ENCODE data around the gene SERPINA9. TPM values are rescaled to one million over a fixed set of nuclear protein-coding genes. Genes with fewer than 3 reads are reported as not detected.

SERPINA9 gene
- total and polyA plus RNA-seq, 2 donors from 2014 or later, result not detected

- no peak for DNase-seq
- peaks cover 0 to 4% (median 0%) of the 10 kb centered on the region in 3 donors for H3K4me1 ChIP-seq (ENCODE audit: control insufficient read depth in 2 of 3, insufficient read depth in 2 of 3, low read depth in 1 of 3, low read length in 3 of 3)
- peak overlapping the region in 1 of 3 donors; percentile 25 for H3K4me3 ChIP-seq (ENCODE audit: low read length in 3 of 3)
- TF ChIP-seq CTCF (IDR thresholded peaks at IDR 0.05; ENCODE audit: borderline replicate concordance, extremely low read depth, insufficient read depth), result no peak
- H3K27ac ChIP-seq (ENCODE audit: low read depth in 2 of 2, low read length in 2 of 2), result no peak overlapping the region
- no peaks in the 10 kb centered on the region for H3K36me3 ChIP-seq (ENCODE audit: control insufficient read depth in 2 of 3, insufficient read depth in 3 of 3, low read length in 3 of 3)
- FAIRE-seq, result no peak
- intact Hi-C loops (cut with DNase I), result no loop called here
- no peak overlapping the region for H3K9ac ChIP-seq (ENCODE audit: low read length in 3 of 3)
- H3K27me3 ChIP-seq (ENCODE audit: control insufficient read depth, insufficient read depth, low read length), result no peaks in the 10 kb centered on the region
- H3K9me3 ChIP-seq (ENCODE audit: control insufficient read depth in 2 of 3, insufficient read depth in 1 of 3, low read length in 3 of 3), result no peaks in the 10 kb centered on the region
Measured at GRCh38 chr14:94486883-94487282, 10.9 kb upstream of the SERPINA9 start.

- peak overlapping the region in 1 of 3 donors; percentile 34 for H3K9ac ChIP-seq (ENCODE audit: low read length in 3 of 3)
- intact Hi-C loops (cut with DNase I), result no loop called here
- FAIRE-seq (no peak), DNase-seq (peak in 4 of 5 donors; percentile 70 to 82 (median 76))
- H3K27me3 ChIP-seq (ENCODE audit: control insufficient read depth, insufficient read depth, low read length), result no peaks in the 10 kb centered on the region
- peak overlapping the region in 2 of 3 donors; percentile 25 to 34 for H3K4me3 ChIP-seq (ENCODE audit: low read length in 3 of 3)
- peak; percentile 92 for TF ChIP-seq CTCF (IDR thresholded peaks at IDR 0.05; ENCODE audit: borderline replicate concordance, extremely low read depth, insufficient read depth)
- peaks cover 0 to 9% (median 0%) of the 10 kb centered on the region in 3 donors for H3K4me1 ChIP-seq (ENCODE audit: control insufficient read depth in 2 of 3, insufficient read depth in 2 of 3, low read depth in 1 of 3, low read length in 3 of 3)
- H3K9me3 ChIP-seq (ENCODE audit: control insufficient read depth in 2 of 3, insufficient read depth in 1 of 3, low read length in 3 of 3), result no peaks in the 10 kb centered on the region
- no peak overlapping the region for H3K27ac ChIP-seq (ENCODE audit: low read depth in 2 of 2, low read length in 2 of 2)
- H3K36me3 ChIP-seq (ENCODE audit: control insufficient read depth in 2 of 3, insufficient read depth in 3 of 3, low read length in 3 of 3), result no peaks in the 10 kb centered on the region
Measured at GRCh38 chr14:94485944-94486841, 10.2 kb upstream of the SERPINA9 start.

- intact Hi-C loops (cut with DNase I), result no loop called here
- Histone ChIP-seq H3K9me3 (ENCODE audit: control insufficient read depth in 2 of 3, insufficient read depth in 1 of 3, low read length in 3 of 3) (no peaks in the 10 kb centered on the region), H3K9ac (ENCODE audit: low read length in 3 of 3) (no peak overlapping the region), H3K27ac (ENCODE audit: low read depth in 2 of 2, low read length in 2 of 2) (no peak overlapping the region), H3K4me3 (ENCODE audit: low read length in 3 of 3) (no peak overlapping the region), H3K27me3 (ENCODE audit: control insufficient read depth, insufficient read depth, low read length) (no peaks in the 10 kb centered on the region), H3K4me1 (ENCODE audit: control insufficient read depth in 2 of 3, insufficient read depth in 2 of 3, low read depth in 1 of 3, low read length in 3 of 3) (peaks cover 0 to 9% (median 0%) of the 10 kb centered on the region in 3 donors), H3K36me3 (ENCODE audit: control insufficient read depth in 2 of 3, insufficient read depth in 3 of 3, low read length in 3 of 3) (no peaks in the 10 kb centered on the region)
- no peak for FAIRE-seq
- DNase-seq, result no peak
- no peak for TF ChIP-seq CTCF (IDR thresholded peaks at IDR 0.05; ENCODE audit: borderline replicate concordance, extremely low read depth, insufficient read depth)
Measured at GRCh38 chr14:94484481-94484880, 8.5 kb upstream of the SERPINA9 start.
